Peyer's patch (tissue), 4 donors: ENCODE data around the gene HEATR1.
A peak's percentile ranks its signal among the peaks of the same experiment; 100 is the strongest.

ENCODE experiments used
- POLR2A ChIP-seq, 2 donors: fragments of 450-650 bp; IDR thresholded peaks; one replicate each; pipeline ENCODE4 v1.5.1; 2017; ENCODE audit warnings: antibody characterized with exemption in 2 of 2, mild to moderate bottlenecking in 2 of 2, moderate library complexity in 2 of 2
- TF ChIP-seq, protein P1 (sequence below), 6 experiments: fragments of 450-650 bp in 4 of 6; fragments of 200-600 bp in 2 of 6; sonication (generic) in 1 of 6; IDR thresholded peaks; one replicate each; pipeline ENCODE4 v1.5.1; 2017 to 2019; ENCODE audit warnings: antibody characterized with exemption in 6 of 6, mild to moderate bottlenecking in 3 of 6, moderate library complexity in 1 of 6

DNA sequence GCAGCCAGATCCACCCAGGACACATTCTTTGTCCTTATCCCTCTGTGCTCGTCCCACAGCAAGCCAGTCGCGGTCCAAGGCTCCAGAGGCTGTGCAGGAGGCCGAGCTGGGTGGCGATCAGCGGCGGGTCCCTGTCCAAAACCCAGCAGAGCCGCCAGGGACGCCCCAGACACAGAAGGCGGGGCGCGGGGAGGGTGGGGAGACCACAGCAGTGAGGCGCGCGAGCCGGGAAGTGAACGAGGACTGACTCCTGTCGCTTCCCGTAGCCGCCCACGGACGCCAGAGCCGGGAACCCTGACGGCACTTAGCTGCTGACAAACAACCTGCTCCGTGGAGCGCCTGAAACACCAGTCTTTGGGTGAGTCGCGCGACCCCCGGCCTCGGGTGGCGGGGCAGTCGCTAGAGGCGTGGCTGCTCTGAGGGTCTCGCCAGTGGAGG is 80.6 kb downstream of the HEATR1 start, which contains the start of gene LGALS8:
- TF ChIP-seq, protein P1, sequence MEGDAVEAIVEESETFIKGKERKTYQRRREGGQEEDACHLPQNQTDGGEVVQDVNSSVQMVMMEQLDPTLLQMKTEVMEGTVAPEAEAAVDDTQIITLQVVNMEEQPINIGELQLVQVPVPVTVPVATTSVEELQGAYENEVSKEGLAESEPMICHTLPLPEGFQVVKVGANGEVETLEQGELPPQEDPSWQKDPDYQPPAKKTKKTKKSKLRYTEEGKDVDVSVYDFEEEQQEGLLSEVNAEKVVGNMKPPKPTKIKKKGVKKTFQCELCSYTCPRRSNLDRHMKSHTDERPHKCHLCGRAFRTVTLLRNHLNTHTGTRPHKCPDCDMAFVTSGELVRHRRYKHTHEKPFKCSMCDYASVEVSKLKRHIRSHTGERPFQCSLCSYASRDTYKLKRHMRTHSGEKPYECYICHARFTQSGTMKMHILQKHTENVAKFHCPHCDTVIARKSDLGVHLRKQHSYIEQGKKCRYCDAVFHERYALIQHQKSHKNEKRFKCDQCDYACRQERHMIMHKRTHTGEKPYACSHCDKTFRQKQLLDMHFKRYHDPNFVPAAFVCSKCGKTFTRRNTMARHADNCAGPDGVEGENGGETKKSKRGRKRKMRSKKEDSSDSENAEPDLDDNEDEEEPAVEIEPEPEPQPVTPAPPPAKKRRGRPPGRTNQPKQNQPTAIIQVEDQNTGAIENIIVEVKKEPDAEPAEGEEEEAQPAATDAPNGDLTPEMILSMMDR (IDR thresholded peaks at IDR 0.05) = no peak
- TF ChIP-seq POLR2A (IDR thresholded peaks at IDR 0.05) = peak in 1 of 2 donors; percentile 28
